BLaER1 (cell line): ENCODE measurements around the gene MYBBP1A.
A peak's percentile ranks its signal among the peaks of the same experiment; 100 is the strongest.

ENCODE experiments used
- H3K27ac ChIP-seq: shearing (Covaris generic); formaldehyde crosslinking; 2 replicates; pipeline ENCODE4 v1.8.1; 2022
- H3K27me3 ChIP-seq: shearing (Covaris generic); formaldehyde crosslinking; 2 replicates; pipeline ENCODE4 v1.8.1; 2022
- H3K36me3 ChIP-seq: shearing (Covaris generic); formaldehyde crosslinking; 2 replicates; pipeline ENCODE4 v1.8.1; 2022
- H3K4me1 ChIP-seq: shearing (Covaris generic); formaldehyde crosslinking; 2 replicates; pipeline ENCODE4 v1.8.1; 2022
- H3K4me2 ChIP-seq: shearing (Covaris generic); formaldehyde crosslinking; 2 replicates; pipeline ENCODE4 v1.8.1; 2022
- H3K4me3 ChIP-seq: shearing (Covaris generic); formaldehyde crosslinking; 2 replicates; pipeline ENCODE4 v1.8.1; 2022
- H3K9ac ChIP-seq: shearing (Covaris generic); formaldehyde crosslinking; 2 replicates; pipeline ENCODE4 v1.8.1; 2022
- H3K9me3 ChIP-seq: shearing (Covaris generic); formaldehyde crosslinking; 2 replicates; pipeline ENCODE4 v1.8.1; 2022
- H4K20me1 ChIP-seq: shearing (Covaris generic); formaldehyde crosslinking; 2 replicates; pipeline ENCODE4 v1.8.1; 2022
- Cebpa-rat ChIP-seq: shearing (Covaris generic); IDR thresholded peaks from 2 replicates; pipeline ENCODE4 v1.8.1; 2022

Gene MYBBP1A

GRCh38 chr17:4588898-4589625, 33.9 kb upstream of the MYBBP1A start:
- Histone ChIP-seq H4K20me1 (peaks cover 33% of the 10 kb centered on the region), H3K4me1 (peaks cover 56% of the 10 kb centered on the region), H3K4me3 (peak overlapping the region; percentile 43), H3K27ac (0 out of 2 replicates have a peak overlapping the region, but pooled peaks have one; percentile 4), H3K4me2 (peak overlapping the region; percentile 86), H3K9me3 (no peaks in the 10 kb centered on the region), H3K36me3 (no peaks in the 10 kb centered on the region), H3K27me3 (peaks cover 27% of the 10 kb centered on the region), H3K9ac (no peak overlapping the region; the same call in 1 of the 2 replicates)
- no peak for TF ChIP-seq Cebpa-rat

- peaks cover 33% of the 10 kb centered on the region for H3K27me3 ChIP-seq
- peaks cover 36% of the 10 kb centered on the region for H4K20me1 ChIP-seq
- H3K36me3 ChIP-seq = no peaks in the 10 kb centered on the region
- peaks cover 63% of the 10 kb centered on the region for H3K4me1 ChIP-seq
- no peaks in the 10 kb centered on the region for H3K9me3 ChIP-seq
- H3K4me3 ChIP-seq = peak overlapping the region; percentile 43
- H3K27ac ChIP-seq = peak overlapping the region; percentile 47; the same call in 1 of the 2 replicates
- TF ChIP-seq Cebpa-rat = no peak
- H3K9ac ChIP-seq = peak overlapping the region; percentile 54; the same call in 1 of the 2 replicates
- H3K4me2 ChIP-seq = peak overlapping the region; percentile 86
Observed at GRCh38 chr17:4588391-4588790, 33.2 kb upstream of the MYBBP1A start.

GRCh38 chr17:4587803-4588202, 32.6 kb upstream of the MYBBP1A start:
- H3K36me3 ChIP-seq = no peaks in the 10 kb centered on the region
- peaks cover 38% of the 10 kb centered on the region for H4K20me1 ChIP-seq
- peaks cover 66% of the 10 kb centered on the region for H3K4me1 ChIP-seq
- TF ChIP-seq Cebpa-rat = no peak
- peaks cover 39% of the 10 kb centered on the region for H3K27me3 ChIP-seq
- H3K9me3 ChIP-seq = no peaks in the 10 kb centered on the region
- peak overlapping the region; percentile 54; the same call in 1 of the 2 replicates for H3K9ac ChIP-seq
- peak overlapping the region; percentile 47; the same call in 1 of the 2 replicates for H3K27ac ChIP-seq
- H3K4me2 ChIP-seq = peak overlapping the region; percentile 86
- H3K4me3 ChIP-seq = peak overlapping the region; percentile 43

- Histone ChIP-seq H3K4me1 (peaks cover 66% of the 10 kb centered on the region), H3K4me3 (no peak overlapping the region), H3K36me3 (no peaks in the 10 kb centered on the region), H3K27ac (no peak overlapping the region), H3K9ac (0 out of 2 replicates have a peak overlapping the region, but pooled peaks have one; percentile 54), H4K20me1 (peaks cover 38% of the 10 kb centered on the region), H3K27me3 (peaks cover 45% of the 10 kb centered on the region), H3K9me3 (no peaks in the 10 kb centered on the region), H3K4me2 (peak overlapping the region; percentile 86)
- no peak for TF ChIP-seq Cebpa-rat
Observed at GRCh38 chr17:4587195-4587594, 32.0 kb upstream of the MYBBP1A start.

GRCh38 chr17:4586043-4586442, 30.9 kb upstream of the MYBBP1A start:
- Histone ChIP-seq H3K36me3 (no peaks in the 10 kb centered on the region), H3K4me1 (peaks cover 60% of the 10 kb centered on the region), H3K9ac (no peak overlapping the region), H3K9me3 (no peaks in the 10 kb centered on the region), H4K20me1 (peaks cover 38% of the 10 kb centered on the region), H3K4me3 (no peak overlapping the region), H3K4me2 (no peak overlapping the region), H3K27ac (no peak overlapping the region), H3K27me3 (peaks cover 47% of the 10 kb centered on the region)
- TF ChIP-seq Cebpa-rat = no peak

- Histone ChIP-seq H3K27ac (no peak overlapping the region), H3K36me3 (no peaks in the 10 kb centered on the region), H3K4me2 (no peak overlapping the region), H3K9me3 (no peaks in the 10 kb centered on the region), H3K27me3 (peaks cover 47% of the 10 kb centered on the region), H3K4me1 (peaks cover 58% of the 10 kb centered on the region), H3K4me3 (no peak overlapping the region), H3K9ac (no peak overlapping the region), H4K20me1 (peaks cover 38% of the 10 kb centered on the region)
- TF ChIP-seq Cebpa-rat = no peak
Observed at GRCh38 chr17:4585638-4585994, 30.4 kb upstream of the MYBBP1A start.

- Histone ChIP-seq H4K20me1 (peaks cover 38% of the 10 kb centered on the region), H3K4me2 (peak overlapping the region; percentile 99), H3K9me3 (no peaks in the 10 kb centered on the region), H3K9ac (no peak overlapping the region), H3K36me3 (no peaks in the 10 kb centered on the region), H3K27ac (no peak overlapping the region), H3K4me3 (peak overlapping the region; percentile 69), H3K27me3 (peaks cover 47% of the 10 kb centered on the region), H3K4me1 (peaks cover 54% of the 10 kb centered on the region)
- no peak for TF ChIP-seq Cebpa-rat
Observed at GRCh38 chr17:4584917-4585637, 29.9 kb upstream of the MYBBP1A start.

- Histone ChIP-seq H3K4me2 (peak within 1 kb of the TSS; percentile 99), H3K36me3 (no peaks in the 10 kb centered on the region), H3K4me1 (peaks cover 49% of the 10 kb centered on the region), H4K20me1 (peaks cover 38% of the 10 kb centered on the region), H3K27ac (no peak within 1 kb of the TSS), H3K9me3 (no peaks in the 10 kb centered on the region), H3K27me3 (peaks cover 47% of the 10 kb centered on the region), H3K4me3 (peak within 1 kb of the TSS; percentile 69), H3K9ac (peak within 1 kb of the TSS; percentile 42; the same call in 1 of the 2 replicates)
- TF ChIP-seq Cebpa-rat = no peak
Observed at GRCh38 chr17:4584101-4584916, 29.1 kb upstream of the MYBBP1A start, which contains the start of gene SMTNL2. Gene SMTNL2, plus strand, starts transcription at chr17:4584529. Its CDS starts 77 bp downstream, at chr17:4584606.

GRCh38 chr17:4583782-4584100, 28.6 kb upstream of the MYBBP1A start:
- Histone ChIP-seq H3K27me3 (peaks cover 47% of the 10 kb centered on the region), H3K36me3 (no peaks in the 10 kb centered on the region), H3K4me1 (peaks cover 43% of the 10 kb centered on the region), H3K9me3 (no peaks in the 10 kb centered on the region), H3K27ac (no peak overlapping the region), H3K9ac (no peak overlapping the region), H3K4me2 (peak overlapping the region; percentile 99), H4K20me1 (peaks cover 32% of the 10 kb centered on the region), H3K4me3 (peak overlapping the region; percentile 69)
- no peak for TF ChIP-seq Cebpa-rat
